ENCODE data around the gene AGBL3.

Gene AGBL3

DNA sequence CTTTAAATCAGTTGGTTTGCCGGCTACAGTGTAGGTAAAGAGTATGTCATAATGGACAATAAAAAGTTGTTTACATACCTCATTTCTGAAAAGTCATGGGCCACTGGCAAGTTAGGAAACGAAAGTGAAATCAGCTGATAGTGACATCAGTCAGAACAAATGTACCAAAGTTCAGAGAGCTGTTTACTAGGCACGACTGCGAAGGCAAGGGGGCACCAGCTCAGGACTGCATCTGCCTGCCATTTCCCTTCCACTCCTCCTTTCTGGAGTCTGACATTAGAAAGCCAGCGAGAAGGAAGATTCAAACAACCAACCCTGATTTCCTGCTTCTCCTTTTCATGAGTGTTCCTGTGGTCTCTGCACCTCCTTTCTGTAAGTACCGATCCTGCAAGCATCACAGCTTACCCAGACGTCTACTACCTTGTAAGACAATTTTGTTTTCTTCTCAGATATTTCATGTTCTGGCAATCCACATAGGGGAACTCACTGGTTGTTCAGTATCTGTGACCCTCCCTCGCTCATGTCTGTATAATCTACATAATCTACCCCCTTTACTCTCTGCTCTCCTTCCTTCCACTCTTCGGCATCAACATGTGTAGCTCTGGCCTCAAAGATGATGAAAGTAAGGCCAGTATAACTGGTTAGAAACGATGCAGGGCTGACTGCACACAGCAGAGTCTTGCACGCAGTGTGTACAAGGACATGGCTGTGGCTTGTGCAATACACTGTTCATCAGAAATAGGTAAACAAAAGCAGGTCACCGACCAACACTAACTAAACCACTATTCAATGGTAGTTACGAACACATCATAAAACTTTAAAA lies 161.8 kb downstream of the AGBL3 start, which contains the start of gene TMEM140:
Gene TMEM140, plus strand, starts transcription at position 174 of the 823 bp plus-strand sequence. CDS start 16,370 bp downstream, outside the sequence.
- peak; percentile 93 for DNase-seq (ENCODE audit: low spot score)

DNA sequence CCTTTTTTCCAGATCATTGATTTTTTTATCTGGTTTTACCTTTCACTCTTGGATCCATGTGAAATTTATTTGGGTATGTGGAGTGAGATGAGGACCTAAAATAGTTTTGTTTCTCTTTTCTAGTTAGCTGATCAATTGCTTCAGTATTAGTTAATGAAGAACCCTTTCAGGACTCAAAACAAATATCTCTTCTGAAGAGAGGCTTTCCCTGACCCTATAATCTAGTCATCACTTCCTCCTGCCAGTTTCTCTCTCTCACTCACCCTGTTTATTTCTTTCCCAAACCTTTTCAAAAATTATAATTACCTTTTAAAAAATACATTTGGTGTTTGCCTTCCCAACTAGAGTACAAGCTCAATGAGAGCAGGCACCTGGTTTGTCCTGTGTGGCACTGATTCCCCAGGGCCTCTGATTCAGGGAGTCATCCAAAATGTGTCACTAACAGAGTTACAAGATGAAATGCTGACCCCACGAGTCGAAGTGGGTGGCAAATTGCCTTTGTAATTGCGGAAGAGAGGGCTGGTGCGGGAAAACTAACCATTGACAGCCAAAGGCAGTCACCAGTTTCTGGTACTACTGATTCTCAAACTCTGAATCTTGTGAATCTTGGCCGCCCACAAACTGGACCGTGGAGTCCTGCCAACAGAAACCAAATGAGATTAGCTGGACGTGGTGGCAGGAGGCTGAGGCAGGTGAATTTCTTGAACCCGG lies 163.9 kb downstream of the AGBL3 start:
- DNase-seq (ENCODE audit: low spot score): peak; percentile 55

DNA sequence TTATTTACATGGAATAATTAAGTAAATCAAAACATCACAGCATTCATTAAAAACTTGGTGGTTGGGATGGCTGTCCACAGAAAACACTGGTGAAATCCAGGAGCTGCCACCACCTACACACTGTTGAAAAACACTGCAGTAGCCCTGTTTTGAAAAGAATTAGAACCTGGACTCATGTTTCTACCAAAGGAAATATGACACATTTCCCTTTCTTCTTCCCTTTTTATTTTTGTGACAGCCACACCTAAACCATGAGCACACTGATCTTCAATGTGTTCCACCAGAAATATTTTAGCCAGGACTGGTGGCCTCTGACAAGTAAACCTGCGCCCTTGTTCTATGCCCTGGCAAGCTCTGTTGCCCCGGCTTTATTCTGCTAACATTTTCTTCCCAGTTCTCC lies 164.8 kb downstream of the AGBL3 start:
- no peak for DNase-seq (ENCODE audit: low spot score)

DNA sequence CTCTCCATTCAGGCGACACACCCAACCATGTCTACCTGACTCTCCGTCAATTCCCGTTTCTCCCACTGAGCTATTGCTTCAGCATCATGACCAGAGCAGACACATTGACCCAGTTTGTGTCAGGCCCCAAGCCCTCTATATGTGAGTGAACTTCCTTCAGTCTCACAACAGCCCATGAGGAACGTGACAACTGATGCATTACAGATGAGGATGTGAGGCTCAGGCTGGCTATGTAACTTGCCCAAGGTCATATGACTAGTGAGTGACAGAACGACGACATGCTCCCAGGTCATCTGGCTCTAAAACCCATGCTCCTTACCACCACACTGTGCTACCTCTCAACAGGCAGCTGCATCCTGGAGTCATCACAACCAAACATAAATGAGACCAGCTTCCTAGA lies 165.2 kb downstream of the AGBL3 start:
- DNase-seq (ENCODE audit: low spot score): peak; percentile 28

DNA sequence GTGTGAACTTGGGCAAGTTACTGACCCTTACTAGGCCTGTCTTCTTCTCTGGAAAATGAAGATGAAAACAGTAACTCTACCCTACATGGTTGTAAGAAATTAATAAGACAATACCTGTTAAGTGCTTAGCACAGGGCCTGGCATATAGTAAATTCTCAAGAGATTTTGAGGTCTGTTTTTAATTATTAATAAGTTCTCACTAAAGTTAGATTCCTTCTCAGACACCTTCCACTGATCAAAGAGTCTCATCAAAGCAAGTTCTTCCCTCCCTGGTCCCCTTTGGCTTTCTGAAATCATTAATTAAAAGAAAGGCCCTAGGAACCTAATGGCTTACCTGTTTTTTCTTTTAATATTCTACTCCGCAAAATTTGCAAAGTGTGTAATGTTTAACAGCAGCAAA lies 166.1 kb downstream of the AGBL3 start:
- no peak for DNase-seq (ENCODE audit: low spot score)

DNA sequence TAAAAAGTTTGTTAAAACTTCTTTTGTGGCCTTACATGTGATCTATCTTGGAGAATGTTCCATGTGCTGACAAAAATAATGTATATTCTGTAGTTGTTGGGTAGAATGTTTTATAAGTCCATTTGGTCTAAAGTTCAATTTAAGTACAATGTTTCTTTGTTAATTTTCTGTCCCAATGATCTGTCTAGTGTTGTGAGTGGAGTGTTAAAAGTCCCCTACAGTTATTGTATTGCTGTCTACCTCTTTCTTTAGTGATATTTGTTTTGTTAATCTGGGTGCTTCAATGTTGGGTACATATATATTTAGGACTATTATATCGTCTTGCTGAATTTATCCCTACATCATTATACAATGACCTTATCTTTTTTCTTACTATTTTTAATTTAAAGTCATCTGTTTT lies 168.4 kb downstream of the AGBL3 start:
- DNase-seq (ENCODE audit: low spot score): no peak

DNA sequence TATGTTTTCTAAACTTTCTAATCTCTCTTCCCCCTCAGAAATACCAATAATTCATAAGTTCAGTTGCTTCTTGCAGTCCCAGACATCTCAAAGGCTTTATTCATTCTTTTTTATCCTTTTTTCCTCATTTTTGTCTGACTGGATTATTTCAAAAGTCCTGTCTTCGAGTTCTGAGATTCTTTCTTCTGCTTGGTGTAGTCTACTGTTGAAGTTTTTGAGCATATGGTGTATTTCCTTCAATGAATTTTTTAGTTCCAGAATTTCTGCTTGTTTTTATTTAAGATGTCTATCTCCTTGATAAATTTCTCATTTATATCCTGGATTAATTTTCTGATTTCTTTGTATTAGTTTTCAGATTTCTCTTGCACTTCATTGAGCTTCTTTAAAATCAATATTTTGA lies 170.0 kb downstream of the AGBL3 start:
- no peak for DNase-seq (ENCODE audit: low spot score)

DNA sequence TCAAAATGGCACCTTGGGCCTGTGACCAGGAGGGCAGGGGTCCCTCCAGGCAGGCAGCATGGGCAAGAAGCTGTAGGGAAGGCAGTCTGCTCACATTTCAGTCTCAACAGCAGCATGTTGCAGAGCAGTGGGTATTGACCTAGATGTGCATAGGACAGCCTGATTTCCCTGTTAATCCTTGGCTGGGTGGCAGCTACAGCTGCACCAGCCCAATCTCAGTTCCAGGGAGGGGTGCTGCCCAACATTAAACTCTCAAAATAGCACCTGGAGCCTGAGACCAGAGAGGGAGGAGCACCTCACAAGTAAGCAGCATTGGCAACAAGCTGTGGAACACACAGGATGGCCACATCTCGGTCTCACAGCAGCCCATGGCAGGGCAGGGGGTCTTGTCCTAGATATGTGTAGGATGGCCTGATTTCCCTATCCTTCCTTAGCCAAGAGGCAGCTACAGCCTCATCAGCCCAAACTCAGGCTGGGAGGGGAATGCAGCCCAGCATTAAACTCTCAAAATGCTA lies 171.9 kb downstream of the AGBL3 start:
- no peak for DNase-seq (ENCODE audit: low spot score)

DNA sequence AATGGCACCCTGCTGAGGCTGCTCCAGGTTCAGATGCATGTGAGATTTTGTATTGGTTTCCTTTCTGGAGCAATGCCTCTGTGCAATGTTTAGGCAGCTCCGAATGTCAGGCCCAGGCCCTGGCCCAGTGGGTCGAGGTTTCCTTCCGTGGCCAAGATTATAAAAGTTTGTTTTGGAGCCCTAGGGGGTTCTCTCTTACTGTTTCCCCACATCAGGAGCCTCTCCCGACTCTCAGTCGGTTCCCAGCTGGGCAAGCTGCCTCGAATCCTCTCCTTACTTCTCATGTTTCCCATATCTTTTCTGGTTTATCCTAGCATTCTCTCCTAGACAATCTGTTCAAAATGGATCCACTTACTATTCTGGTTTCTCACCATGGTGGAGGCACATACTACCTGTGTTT lies 172.6 kb downstream of the AGBL3 start:
- DNase-seq (ENCODE audit: low spot score): no peak

DNA sequence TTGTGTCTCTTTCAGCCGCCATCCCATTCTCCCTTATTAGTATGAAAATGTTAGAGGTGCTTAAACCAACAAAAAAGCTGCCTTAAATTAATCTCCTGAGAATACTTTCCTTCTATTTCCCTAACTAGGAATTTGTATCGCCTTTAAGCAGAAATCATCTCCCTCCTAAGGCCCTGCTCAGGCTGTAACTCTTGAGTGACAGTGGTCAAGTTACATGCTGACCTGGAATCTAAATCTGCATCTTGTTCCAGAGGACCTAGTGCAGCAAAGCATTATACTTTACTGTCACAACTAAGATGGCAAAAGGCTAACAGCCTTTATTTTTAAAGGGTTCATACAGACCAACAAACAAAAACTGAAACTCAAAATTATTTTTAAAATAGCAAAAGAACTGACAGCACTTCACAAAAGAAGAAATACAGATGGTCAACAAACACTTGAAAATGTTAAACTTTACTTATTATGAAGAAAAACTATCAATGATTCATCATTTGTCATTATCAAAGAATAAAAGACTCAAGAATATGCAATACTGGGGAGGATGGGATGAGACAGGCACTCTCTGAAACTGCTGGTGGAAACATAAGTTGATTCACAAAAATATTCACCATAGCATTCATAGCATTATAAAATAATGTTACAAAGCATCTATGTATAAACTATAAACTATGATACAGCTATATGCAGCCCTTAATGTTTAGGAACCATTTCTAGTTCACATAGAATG lies 173.2 kb downstream of the AGBL3 start:
- peak; percentile 27 for DNase-seq (ENCODE audit: low spot score)

DNA sequence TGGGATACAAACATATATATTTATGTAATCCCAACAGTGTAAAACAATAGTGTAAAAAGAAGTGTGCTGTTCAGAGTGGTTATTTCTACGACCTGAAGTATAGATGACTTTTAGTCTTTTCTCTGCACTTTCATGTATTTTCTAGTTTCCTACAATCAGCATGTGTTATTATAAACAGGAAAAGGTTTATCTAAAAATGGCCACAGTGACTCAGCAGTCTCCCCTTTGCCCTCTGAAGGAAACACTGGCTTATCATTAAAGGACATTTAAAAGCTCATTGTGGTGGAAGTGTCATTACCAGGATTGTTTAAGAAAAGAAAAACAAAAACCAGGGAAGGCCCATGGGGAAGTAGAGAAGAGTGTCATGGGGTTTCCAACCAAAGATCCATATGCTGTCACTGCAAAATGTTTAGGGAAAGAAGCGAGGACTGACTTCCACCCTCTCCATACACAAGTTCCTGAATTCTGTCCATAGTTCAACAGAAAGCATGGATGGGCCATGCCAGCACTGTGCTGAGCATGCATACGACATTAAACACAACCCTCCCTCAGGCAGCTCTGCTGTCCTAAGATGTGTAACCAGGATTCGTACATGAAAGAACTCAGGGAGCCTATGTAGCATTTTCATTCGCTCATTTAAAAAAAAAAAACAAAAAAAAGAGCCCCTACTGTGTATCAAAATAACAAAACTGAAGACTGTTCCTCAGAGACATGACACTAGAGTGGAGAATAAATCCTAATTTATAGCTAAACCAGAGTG lies 174.0 kb downstream of the AGBL3 start:
- peak; percentile 74 for DNase-seq (ENCODE audit: low spot score)

DNA sequence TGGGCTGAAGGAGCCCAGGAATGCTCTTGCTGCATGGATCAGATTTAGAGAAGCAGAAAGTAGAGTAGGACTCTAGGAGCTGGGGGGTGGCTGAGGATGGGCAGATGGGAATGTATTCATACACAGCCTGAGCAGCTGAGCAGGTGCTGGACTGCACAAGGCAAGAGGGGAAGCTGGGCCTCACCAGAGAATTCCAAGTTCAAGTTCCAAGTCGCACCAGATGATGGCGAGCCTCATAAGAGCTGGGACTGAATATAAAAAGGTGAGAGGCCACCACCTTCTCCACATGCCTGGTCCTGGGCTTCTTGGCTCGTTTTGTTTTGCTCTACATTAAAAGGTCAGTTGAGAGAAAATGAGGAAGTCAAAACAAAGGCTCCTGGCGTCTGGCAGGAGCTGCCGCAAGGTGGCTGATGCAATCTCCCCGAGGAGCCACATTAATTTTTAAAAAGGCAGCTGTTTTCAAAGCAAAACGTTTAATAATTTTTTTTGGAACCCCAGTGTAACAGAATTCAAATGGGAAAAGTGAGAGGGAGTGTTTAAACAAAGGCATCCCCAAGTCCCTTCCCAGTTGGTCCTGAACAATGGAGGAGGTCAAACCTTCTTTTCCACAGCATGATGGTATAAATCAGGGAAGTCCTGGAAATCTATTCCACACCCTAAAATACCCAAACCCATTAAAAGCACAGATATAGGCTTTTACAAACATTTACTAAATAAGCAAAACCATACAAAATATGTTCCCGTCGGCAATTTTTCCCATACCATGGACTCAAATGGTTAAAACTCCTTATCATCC lies 174.7 kb downstream of the AGBL3 start:
- peak; percentile 32 for DNase-seq (ENCODE audit: low spot score)

DNA sequence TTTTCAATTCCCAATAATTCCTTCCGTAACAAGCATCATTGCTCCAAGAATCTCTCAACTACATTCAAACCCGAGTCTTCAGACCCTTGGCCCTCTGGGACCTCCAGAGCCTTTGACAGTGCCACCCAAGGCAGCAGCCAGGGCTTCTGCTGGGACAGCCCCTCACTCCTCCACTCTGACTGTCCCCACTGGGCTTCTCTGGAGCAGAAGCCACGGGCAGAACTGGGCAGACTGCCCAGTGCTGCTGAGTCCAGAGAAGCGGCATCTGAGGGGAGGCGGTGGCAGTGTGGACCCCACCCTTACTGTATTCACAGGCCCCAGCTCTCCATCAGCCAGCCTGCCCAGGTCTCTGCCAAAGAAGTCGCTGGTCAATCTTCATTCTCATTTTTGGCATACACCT lies 175.4 kb downstream of the AGBL3 start:
- DNase-seq (ENCODE audit: low spot score): no peak

DNA sequence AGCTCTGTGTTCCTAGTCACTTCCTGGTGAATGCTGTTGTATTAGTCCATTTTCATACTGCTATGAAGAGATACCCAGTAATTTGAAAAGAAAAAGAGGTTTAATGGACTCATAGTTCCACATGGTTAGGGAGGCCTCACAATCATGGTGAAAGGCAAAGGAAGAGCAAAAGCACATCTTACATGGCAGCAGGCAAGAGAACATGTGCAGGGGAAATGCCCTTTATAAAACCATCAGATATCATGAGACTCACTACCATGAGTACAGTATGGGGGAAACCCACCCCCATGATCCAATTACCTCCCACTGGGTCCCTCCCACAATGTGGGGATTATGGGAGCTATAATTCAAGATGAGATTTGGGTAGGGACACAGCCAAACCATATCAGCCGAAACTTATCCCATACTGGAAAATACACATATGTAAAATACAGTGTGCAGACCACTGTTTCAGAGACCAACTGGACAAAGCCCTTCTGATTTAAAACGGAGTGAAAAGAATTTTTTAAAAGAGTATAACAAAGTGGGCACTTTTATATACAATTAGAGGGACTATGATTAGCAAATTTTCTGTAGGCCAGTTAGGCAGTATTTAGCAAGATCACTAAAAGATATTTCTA lies 176.2 kb downstream of the AGBL3 start:
- no peak for DNase-seq (ENCODE audit: low spot score)

DNA sequence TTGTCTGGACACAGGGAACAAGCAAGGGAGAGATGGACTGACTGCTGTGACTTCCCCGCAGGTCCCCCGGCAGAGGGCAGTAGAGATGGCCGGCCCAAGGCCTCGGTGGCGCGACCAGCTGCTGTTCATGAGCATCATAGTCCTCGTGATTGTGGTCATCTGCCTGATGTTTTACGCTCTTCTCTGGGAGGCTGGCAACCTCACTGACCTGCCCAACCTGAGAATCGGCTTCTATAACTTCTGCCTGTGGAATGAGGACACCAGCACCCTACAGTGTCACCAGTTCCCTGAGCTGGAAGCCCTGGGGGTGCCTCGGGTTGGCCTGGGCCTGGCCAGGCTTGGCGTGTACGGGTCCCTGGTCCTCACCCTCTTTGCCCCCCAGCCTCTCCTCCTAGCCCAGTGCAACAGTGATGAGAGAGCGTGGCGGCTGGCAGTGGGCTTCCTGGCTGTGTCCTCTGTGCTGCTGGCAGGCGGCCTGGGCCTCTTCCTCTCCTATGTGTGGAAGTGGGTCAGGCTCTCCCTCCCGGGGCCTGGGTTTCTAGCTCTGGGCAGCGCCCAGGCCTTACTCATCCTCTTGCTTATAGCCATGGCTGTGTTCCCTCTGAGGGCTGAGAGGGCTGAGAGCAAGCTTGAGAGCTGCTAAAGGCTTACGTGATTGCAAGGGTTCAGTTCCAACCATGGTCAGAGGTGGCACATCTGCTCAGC lies 178.2 kb downstream of the AGBL3 start:
- DNase-seq (ENCODE audit: low spot score): no peak

DNA sequence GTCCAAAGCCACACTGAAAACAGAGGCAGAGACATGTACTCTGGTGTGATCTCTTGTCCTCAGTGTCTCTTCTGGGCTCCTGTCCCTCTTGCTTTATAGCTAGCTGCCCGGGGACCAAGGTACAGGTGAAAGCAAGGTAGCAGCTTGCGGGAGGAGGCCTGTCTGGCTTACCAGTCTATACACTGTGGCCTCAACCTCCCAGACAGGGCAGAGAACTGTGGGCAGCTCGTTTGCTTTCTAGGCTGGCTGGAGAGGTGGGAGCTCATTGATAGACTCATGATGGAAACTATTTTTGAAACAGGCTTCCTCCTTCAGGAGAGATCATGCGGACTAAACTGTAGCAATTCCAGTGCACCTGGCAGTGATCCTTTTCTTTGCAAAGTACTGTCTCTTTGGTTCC lies 179.6 kb downstream of the AGBL3 start:
- no peak for DNase-seq (ENCODE audit: low spot score)

DNA sequence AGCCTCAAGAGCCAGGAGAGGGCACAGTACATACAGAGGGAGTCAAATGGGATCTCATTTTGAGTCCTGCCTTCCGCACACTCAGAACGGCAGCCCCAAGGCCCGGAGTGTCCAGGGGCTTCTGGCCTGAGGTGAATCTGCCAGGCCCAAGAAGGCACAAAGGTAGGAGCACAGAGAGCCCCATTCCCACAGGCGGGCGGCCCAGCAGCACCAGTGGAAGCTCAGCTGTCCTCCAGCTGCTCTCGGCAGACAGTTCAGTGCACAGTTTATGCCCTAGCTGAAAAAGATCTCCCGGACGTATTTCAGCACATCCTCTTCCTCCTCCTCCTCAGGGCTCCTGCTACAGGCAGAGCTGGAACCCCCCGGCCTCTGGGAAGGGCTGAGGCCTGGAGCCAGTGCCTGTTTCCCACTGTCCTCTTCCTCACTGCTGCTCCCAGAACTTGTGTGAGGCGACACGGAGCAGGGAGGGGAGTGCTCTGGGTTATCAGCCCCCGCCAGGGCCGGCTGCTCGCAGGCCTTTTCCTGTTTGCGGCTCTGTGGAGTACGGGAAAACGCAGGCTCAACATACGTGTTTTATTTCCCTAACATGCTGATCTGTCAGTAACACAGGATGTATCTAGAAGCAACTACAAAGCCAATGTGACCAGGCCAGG lies 180.2 kb downstream of the AGBL3 start:
- DNase-seq (ENCODE audit: low spot score): peak; percentile 52

DNA sequence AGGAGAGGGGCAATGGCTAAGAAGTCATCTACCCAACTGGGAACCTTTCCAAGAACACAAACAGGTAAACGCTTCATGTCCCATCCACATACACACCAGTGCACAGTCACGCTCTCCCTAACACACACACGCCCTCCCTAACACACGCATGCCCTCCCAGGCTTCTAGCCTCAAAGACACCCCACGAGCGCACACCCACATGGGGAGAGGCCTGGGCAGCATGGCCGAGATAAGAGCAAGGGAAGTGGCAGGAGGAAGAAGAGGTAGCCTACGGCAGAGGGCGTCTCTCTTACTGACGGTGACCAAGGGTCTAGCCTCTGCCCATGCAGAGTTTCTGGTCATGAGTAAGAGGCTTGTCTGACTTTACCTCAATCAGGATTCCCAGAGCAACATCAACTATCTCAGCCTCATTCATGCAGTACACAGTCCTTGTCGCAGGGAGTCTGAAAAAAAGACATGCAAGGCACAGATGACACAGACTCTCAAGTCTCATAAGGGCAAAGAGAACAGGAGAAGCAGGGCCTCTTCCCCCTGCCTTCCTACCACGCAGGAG lies 181.1 kb downstream of the AGBL3 start:
- peak; percentile 91 for DNase-seq (ENCODE audit: low spot score)

DNA sequence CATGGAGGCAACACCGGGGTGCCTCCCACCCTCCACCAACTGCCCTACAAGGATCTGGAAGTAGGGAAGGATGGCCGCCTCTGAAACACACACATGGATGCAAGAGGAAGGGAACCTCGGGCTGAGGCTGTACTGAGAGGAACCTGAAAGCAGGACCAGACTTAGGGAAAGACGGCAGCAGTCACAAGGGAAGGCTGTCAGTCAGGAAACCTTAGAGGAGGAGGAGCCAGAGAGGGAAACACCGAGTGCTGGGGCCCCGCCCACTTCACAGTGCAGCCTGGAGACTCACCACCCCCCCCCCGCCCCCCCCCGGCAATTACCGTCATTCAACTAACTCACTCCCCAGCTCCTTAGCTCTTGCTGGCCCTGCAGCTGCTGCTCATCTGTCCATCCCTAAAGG lies 181.7 kb downstream of the AGBL3 start:
- DNase-seq (ENCODE audit: low spot score): peak; percentile 90
